GM23248 (cell line): ENCODE data around the gene WFDC5. TPM values are rescaled to one million over a fixed set of nuclear protein-coding genes. Genes with fewer than 3 reads are reported as not detected.

Experiments
- DNase-seq: peaks from one replicate; pipeline ENCODE4 v3.0.0-alpha.2; 2015
- H2AFZ ChIP-seq: fragments of 200-600 bp; sonication (generic); 2 replicates; pipeline ENCODE4 v1.6.1; 2016; ENCODE audit warnings: antibody characterized with exemption
- H3F3A ChIP-seq: fragments of 200-600 bp; sonication (generic); 2 replicates; pipeline ENCODE4 v1.6.1; 2016; ENCODE audit warnings: mild to moderate bottlenecking, antibody characterized with exemption, mixed run types; ENCODE audit not compliant: insufficient read depth
- H3K27ac ChIP-seq: fragments of 200-600 bp; sonication (generic); 2 replicates; pipeline ENCODE4 v1.5.1; 2016; ENCODE audit warnings: mild to moderate bottlenecking
- H3K27me3 ChIP-seq: fragments of 200-600 bp; sonication (generic); replicated peaks from 2 replicates; pipeline ENCODE4 v1.6.1; 2016; ENCODE audit warnings: mild to moderate bottlenecking; ENCODE audit not compliant: insufficient read depth
- H3K36me3 ChIP-seq: fragments of 200-600 bp; sonication (generic); 2 replicates; pipeline ENCODE4 v1.6.1; 2016; ENCODE audit warnings: low read depth, mild to moderate bottlenecking
- H3K4me1 ChIP-seq: fragments of 200-600 bp; sonication (generic); 2 replicates; pipeline ENCODE4 v1.6.1; 2016; ENCODE audit warnings: mild to moderate bottlenecking; ENCODE audit not compliant: insufficient read depth
- H3K4me2 ChIP-seq: fragments of 200-600 bp; sonication (generic); one replicate; pipeline ENCODE4 v1.6.1; 2016; ENCODE audit warnings: mild to moderate bottlenecking; ENCODE audit not compliant: unreplicated experiment
- H3K4me3 ChIP-seq: fragments of 200-600 bp; sonication (generic); 2 replicates; pipeline ENCODE4 v1.5.1; 2016; ENCODE audit warnings: mild to moderate bottlenecking
- H3K79me2 ChIP-seq: fragments of 200-600 bp; sonication (generic); 2 replicates; pipeline ENCODE4 v1.6.1; 2016; ENCODE audit warnings: mild to moderate bottlenecking; ENCODE audit not compliant: insufficient read depth
- H3K9ac ChIP-seq: fragments of 200-600 bp; sonication (generic); 2 replicates; pipeline ENCODE4 v1.6.1; 2016; ENCODE audit warnings: mild to moderate bottlenecking
- H3K9me2 ChIP-seq: fragments of 200-600 bp; sonication (generic); 2 replicates; pipeline ENCODE4 v1.6.1; 2016; ENCODE audit warnings: mixed run types, mild to moderate bottlenecking, moderate library complexity; ENCODE audit not compliant: insufficient read depth
- H3K9me3 ChIP-seq: fragments of 200-600 bp; sonication (generic); one replicate; pipeline ENCODE4 v1.6.1; 2017; ENCODE audit warnings: low read depth
- H4K20me1 ChIP-seq: fragments of 200-600 bp; sonication (generic); 2 replicates; pipeline ENCODE4 v1.6.0; 2016; ENCODE audit not compliant: insufficient read depth
- EZH2 ChIP-seq: fragments of 200-600 bp; sonication (generic); IDR thresholded peaks from 2 replicates; pipeline ENCODE4 v1.6.1; 2018; ENCODE audit warnings: antibody characterized with exemption, mild to moderate bottlenecking; ENCODE audit not compliant: insufficient read depth, poor library complexity, severe bottlenecking
- EZH2phosphoT487 ChIP-seq: fragments of 200-600 bp; sonication (generic); IDR thresholded peaks from 2 replicates; pipeline ENCODE4 v1.6.1; 2018; ENCODE audit warnings: antibody characterized with exemption, moderate library complexity, mild to moderate bottlenecking, low read depth; ENCODE audit not compliant: insufficient read depth
- WGBS, 2 experiments: methylation state at CpG; one replicate each; pipeline ENCODE4 v1.1.6; 2015 to 2017; ENCODE audit warnings: low lambda C conversion rate in 2 of 2, low coverage in 1 of 2; ENCODE audit errors: missing lambda C conversion rate in 2 of 2; 5-methylcytosine and 5-hydroxymethylcytosine counted together
- in situ Hi-C: fragments of 300-500 bp; cut with MboI; formaldehyde crosslinking; loops from 2 replicates; pipeline ENCODE4 v1.15.0; 2020
- polyA plus RNA-seq: library from polyadenylated mRNA; unstranded; fragments of >200 nt; fragmentation: Nextera tagmentation; extraction: Ambion mirVana; gene quantifications from 2 replicates; pipeline ENCODE4 v1.2.1, GENCODE V29; 2016
- total RNA-seq: library from RNA; depleted of rRNA; stranded (reverse); fragments of >200 nt; shearing (Covaris generic); gene quantifications from 2 replicates; pipeline ENCODE4 v1.2.3, GENCODE V29; 2014

WFDC5 gene
- total and polyA plus RNA-seq, 2 experiments from 2014 or later: not detected

GRCh38 chr20:45128099-45128498 lies 13.1 kb upstream of the WFDC5 start:
- H3K4me2 ChIP-seq: no peak overlapping the region
- H3K27ac ChIP-seq: no peak overlapping the region
- H3K27me3 ChIP-seq: peaks cover 45% of the 10 kb centered on the region
- H3K9me2 ChIP-seq: no peaks in the 10 kb centered on the region
- H3K9ac ChIP-seq: no peak overlapping the region
- H2AFZ ChIP-seq: no peak overlapping the region
- TF ChIP-seq EZH2 (no peak), EZH2phosphoT487 (no peak)
- H3K36me3 ChIP-seq: no peaks in the 10 kb centered on the region
- H3K4me3 ChIP-seq: no peak overlapping the region
- H3K79me2 ChIP-seq: no peaks in the 10 kb centered on the region
- in situ Hi-C loops: loop anchor here (25.0 kb wide), 1 partner anchor 359 kb away; no protein-coding TSS in a partner anchor
- H3F3A ChIP-seq: no peaks in the 10 kb centered on the region
- DNase-seq: peak; percentile 47
- WGBS, 2 experiments: 55 to 58% methylated on average over 2 of the region's 2 CpGs
- H4K20me1 ChIP-seq: no peaks in the 10 kb centered on the region
- H3K4me1 ChIP-seq: no peaks in the 10 kb centered on the region
- no peaks in the 10 kb centered on the region for H3K9me3 ChIP-seq

GRCh38 chr20:45124365-45124764 lies 9.4 kb upstream of the WFDC5 start, which contains the start of gene WFDC12:
TSS of gene WFDC12 (minus strand) at chr20:45124465. CDS start at chr20:45124447, 18 bp downstream.
- WGBS, 2 experiments: 39 to 43% methylated on average over 6 of the region's 6 CpGs
- Histone ChIP-seq H4K20me1 (no peaks in the 10 kb centered on the region), H3K27me3 (peaks cover 35% of the 10 kb centered on the region), H3K9ac (no peak within 1 kb of the TSS), H3K4me2 (no peak within 1 kb of the TSS), H3K36me3 (no peaks in the 10 kb centered on the region), H3K79me2 (no peaks in the 10 kb centered on the region), H3F3A (no peaks in the 10 kb centered on the region), H3K9me2 (no peaks in the 10 kb centered on the region), H3K9me3 (no peaks in the 10 kb centered on the region), H3K27ac (no peak within 1 kb of the TSS), H3K4me1 (no peaks in the 10 kb centered on the region), H3K4me3 (no peak within 1 kb of the TSS), H2AFZ (no peak within 1 kb of the TSS)
- DNase-seq: no peak
- in situ Hi-C loops: no loop called here
- TF ChIP-seq EZH2 (no peak), EZH2phosphoT487 (no peak)

GRCh38 chr20:45121388-45121787 lies 6.4 kb upstream of the WFDC5 start:
- H2AFZ ChIP-seq: no peak overlapping the region
- no peak for DNase-seq
- no peaks in the 10 kb centered on the region for H4K20me1 ChIP-seq
- H3K9me3 ChIP-seq: no peaks in the 10 kb centered on the region
- in situ Hi-C loops: no loop called here
- no peak overlapping the region for H3K27ac ChIP-seq
- H3K9me2 ChIP-seq: no peaks in the 10 kb centered on the region
- peaks cover 46% of the 10 kb centered on the region for H3K27me3 ChIP-seq
- no peaks in the 10 kb centered on the region for H3K4me1 ChIP-seq
- no peak overlapping the region for H3K4me3 ChIP-seq
- H3K9ac ChIP-seq: no peak overlapping the region
- no peaks in the 10 kb centered on the region for H3K79me2 ChIP-seq
- 75 to 80% methylated on average over 2 of the region's 2 CpGs for WGBS, 2 experiments
- no peaks in the 10 kb centered on the region for H3F3A ChIP-seq
- no peak for TF ChIP-seq EZH2phosphoT487
- no peak for TF ChIP-seq EZH2
- no peak overlapping the region for H3K4me2 ChIP-seq
- no peaks in the 10 kb centered on the region for H3K36me3 ChIP-seq

- Histone ChIP-seq H3K79me2 (no peaks in the 10 kb centered on the region), H3K36me3 (no peaks in the 10 kb centered on the region), H3K9ac (no peak overlapping the region), H3K4me1 (no peaks in the 10 kb centered on the region), H3K4me2 (no peak overlapping the region), H2AFZ (no peak overlapping the region), H4K20me1 (no peaks in the 10 kb centered on the region), H3K27ac (no peak overlapping the region), H3F3A (no peaks in the 10 kb centered on the region), H3K4me3 (no peak overlapping the region), H3K27me3 (peaks cover 36% of the 10 kb centered on the region), H3K9me2 (no peaks in the 10 kb centered on the region), H3K9me3 (no peaks in the 10 kb centered on the region)
- WGBS, 2 experiments: 51 to 55% methylated on average over 2 of the region's 2 CpGs
- in situ Hi-C loops: no loop called here
- TF ChIP-seq EZH2 (no peak), EZH2phosphoT487 (no peak)
- no peak for DNase-seq
Measured at GRCh38 chr20:45119556-45120266, 4.7 kb upstream of the WFDC5 start.
